GM12878 (cell line): Measurements from ENCODE around the gene P4HA3. TPM values are rescaled to one million over a fixed set of nuclear protein-coding genes. Genes with fewer than 3 reads are reported as not detected.

ENCODE experiments used
- BMI1 ChIP-seq: fragments of 450-650 bp; IDR thresholded peaks from 2 replicates; pipeline ENCODE4 v1.6.1; 2016; ENCODE audit warnings: mild to moderate bottlenecking, moderate library complexity, borderline replicate concordance
- FOXM1 ChIP-seq: IDR thresholded peaks from 2 replicates; pipeline ENCODE4 v1.6.1; 2012; ENCODE audit warnings: low read depth, mild to moderate bottlenecking, inconsistent platforms, low read length, moderate library complexity
- JUNB ChIP-seq: IDR thresholded peaks from 2 replicates; pipeline ENCODE4 v1.6.1; 2016; ENCODE audit warnings: antibody characterized with exemption, mild to moderate bottlenecking
- SMC3 ChIP-seq: IDR thresholded peaks from 2 replicates; pipeline ENCODE4 v1.6.1; 2011; ENCODE audit warnings: low read length, improper control_type of control experiment, borderline replicate concordance
- YY1 ChIP-seq: IDR thresholded peaks from 2 replicates; pipeline ENCODE4 v1.6.1; 2011; ENCODE audit warnings: low read depth, mild to moderate bottlenecking, low read length
- ZNF217 ChIP-seq: fragments of 450-650 bp; IDR thresholded peaks from 2 replicates; pipeline ENCODE4 v1.6.1; 2017; ENCODE audit warnings: antibody characterized with exemption, mild to moderate bottlenecking
- polyA plus RNA-seq, 11 experiments: library from polyadenylated mRNA; depleted of rRNA in 4 of 11; unstranded in 6 of 11; stranded (reverse) in 5 of 11; fragments of >200 nt; fragmentation: Nextera tagmentation in 4 of 11; fragmentation: Illumina TruSeq in 1 of 11; extraction: Ambion mirVana in 4 of 11; extraction: Trizol in 1 of 11; gene quantifications; 1 replicate in 1 of 11; 2 replicates in 10 of 11; pipeline versions ENCODE4 v1.2.1 to v1.2.3, GENCODE V29; 2011 to 2016; ENCODE audit warnings: inconsistent platforms in 2 of 11, missing spikeins in 2 of 11, low read depth in 1 of 11
- total RNA-seq, 4 experiments: library from RNA; depleted of rRNA in 3 of 4; stranded (reverse); fragments of >200 nt in 3 of 4; fragmentation: Illumina TruSeq in 1 of 4; extraction: Trizol in 1 of 4; gene quantifications; 2 replicates each; pipeline versions ENCODE4 v1.2.1 to v1.2.3, GENCODE V29; 2013 to 2021
- TF ChIP-seq, protein P1 (sequence below): IDR thresholded peaks from 2 replicates; pipeline ENCODE4 v1.6.1; 2012; ENCODE audit warnings: improper control_type of control experiment, low read depth, low read length; ENCODE audit not compliant: insufficient replicate concordance
- TF ChIP-seq, protein P2 (sequence below): fragments of 450-650 bp; IDR thresholded peaks from 2 replicates; pipeline ENCODE4 v1.6.1; 2016; ENCODE audit warnings: mild to moderate bottlenecking, moderate library complexity, borderline replicate concordance
- TF ChIP-seq, protein P3 (sequence below): fragments of 450-650 bp; conservative IDR thresholded peaks from 2 replicates; pipeline ENCODE4 v1.6.1; 2017; ENCODE audit warnings: mild to moderate bottlenecking, moderate library complexity
- TF ChIP-seq, protein P4 (sequence below): IDR thresholded peaks from 2 replicates; pipeline ENCODE4 v1.6.1; 2011; ENCODE audit warnings: borderline replicate concordance, low read depth, mild to moderate bottlenecking, moderate library complexity, mixed read lengths, low read length; ENCODE audit not compliant: insufficient read depth; ENCODE audit errors: extremely low read length
- TF ChIP-seq, protein P5 (sequence below): IDR thresholded peaks from 2 replicates; pipeline ENCODE4 v1.6.1; 2012; ENCODE audit warnings: low read depth, low read length, improper control_type of control experiment
- TF ChIP-seq, protein P6 (sequence below), 3 experiments: IDR thresholded peaks in 2 of 3; conservative IDR thresholded peaks in 1 of 3; 2 replicates each; pipeline ENCODE4 v1.5.1; 2011; ENCODE audit warnings: low read depth in 3 of 3, low read length in 3 of 3, mild to moderate bottlenecking in 3 of 3, control low read depth in 2 of 3, moderate library complexity in 2 of 3, inconsistent platforms in 1 of 3, mixed read lengths in 1 of 3; ENCODE audit not compliant: control insufficient read depth in 2 of 3, insufficient read depth in 1 of 3; ENCODE audit errors: extremely low read depth in 1 of 3

P4HA3 gene
- total and polyA plus RNA-seq, 10 of the 15 experiments (the other 5 are each of a cell fraction or from before 2014, with no cell fraction given), result 0.08 TPM; not detected in 9

DNA sequence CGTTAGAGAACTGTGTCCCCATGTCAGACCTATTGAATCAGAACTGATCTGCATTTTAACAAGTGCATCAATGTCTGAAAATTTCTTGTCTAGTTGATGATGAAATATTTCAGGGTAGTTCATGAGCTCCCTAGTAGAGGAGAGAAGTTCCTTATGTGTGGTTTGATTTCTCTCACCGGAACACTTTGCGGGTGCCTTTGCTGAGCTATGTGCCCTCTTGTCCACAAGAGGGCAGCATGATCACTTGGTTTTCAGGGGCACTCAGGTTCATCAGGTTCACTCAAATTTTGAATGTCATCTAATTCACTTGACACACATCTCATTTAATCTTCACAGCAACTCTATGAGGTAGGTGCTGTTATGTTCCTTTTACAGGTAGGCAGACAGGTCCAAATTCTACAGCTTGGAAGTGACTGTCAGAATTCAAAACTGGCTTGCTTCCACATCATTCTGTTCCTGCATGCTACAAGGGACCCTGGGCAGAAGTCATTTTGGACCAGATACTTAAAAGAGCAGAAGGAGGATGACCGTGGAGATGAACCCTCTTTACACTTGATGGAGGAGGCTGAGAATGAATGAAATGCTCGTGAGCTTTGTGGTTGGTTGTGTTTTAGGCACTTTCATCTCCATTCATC is 55.6 kb downstream of the P4HA3 start (continued):
- TF ChIP-seq, protein P1, sequence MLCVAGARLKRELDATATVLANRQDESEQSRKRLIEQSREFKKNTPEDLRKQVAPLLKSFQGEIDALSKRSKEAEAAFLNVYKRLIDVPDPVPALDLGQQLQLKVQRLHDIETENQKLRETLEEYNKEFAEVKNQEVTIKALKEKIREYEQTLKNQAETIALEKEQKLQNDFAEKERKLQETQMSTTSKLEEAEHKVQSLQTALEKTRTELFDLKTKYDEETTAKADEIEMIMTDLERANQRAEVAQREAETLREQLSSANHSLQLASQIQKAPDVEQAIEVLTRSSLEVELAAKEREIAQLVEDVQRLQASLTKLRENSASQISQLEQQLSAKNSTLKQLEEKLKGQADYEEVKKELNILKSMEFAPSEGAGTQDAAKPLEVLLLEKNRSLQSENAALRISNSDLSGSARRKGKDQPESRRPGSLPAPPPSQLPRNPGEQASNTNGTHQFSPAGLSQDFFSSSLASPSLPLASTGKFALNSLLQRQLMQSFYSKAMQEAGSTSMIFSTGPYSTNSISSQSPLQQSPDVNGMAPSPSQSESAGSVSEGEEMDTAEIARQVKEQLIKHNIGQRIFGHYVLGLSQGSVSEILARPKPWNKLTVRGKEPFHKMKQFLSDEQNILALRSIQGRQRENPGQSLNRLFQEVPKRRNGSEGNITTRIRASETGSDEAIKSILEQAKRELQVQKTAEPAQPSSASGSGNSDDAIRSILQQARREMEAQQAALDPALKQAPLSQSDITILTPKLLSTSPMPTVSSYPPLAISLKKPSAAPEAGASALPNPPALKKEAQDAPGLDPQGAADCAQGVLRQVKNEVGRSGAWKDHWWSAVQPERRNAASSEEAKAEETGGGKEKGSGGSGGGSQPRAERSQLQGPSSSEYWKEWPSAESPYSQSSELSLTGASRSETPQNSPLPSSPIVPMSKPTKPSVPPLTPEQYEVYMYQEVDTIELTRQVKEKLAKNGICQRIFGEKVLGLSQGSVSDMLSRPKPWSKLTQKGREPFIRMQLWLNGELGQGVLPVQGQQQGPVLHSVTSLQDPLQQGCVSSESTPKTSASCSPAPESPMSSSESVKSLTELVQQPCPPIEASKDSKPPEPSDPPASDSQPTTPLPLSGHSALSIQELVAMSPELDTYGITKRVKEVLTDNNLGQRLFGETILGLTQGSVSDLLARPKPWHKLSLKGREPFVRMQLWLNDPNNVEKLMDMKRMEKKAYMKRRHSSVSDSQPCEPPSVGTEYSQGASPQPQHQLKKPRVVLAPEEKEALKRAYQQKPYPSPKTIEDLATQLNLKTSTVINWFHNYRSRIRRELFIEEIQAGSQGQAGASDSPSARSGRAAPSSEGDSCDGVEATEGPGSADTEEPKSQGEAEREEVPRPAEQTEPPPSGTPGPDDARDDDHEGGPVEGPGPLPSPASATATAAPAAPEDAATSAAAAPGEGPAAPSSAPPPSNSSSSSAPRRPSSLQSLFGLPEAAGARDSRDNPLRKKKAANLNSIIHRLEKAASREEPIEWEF, result no peak
- TF ChIP-seq, protein P2, sequence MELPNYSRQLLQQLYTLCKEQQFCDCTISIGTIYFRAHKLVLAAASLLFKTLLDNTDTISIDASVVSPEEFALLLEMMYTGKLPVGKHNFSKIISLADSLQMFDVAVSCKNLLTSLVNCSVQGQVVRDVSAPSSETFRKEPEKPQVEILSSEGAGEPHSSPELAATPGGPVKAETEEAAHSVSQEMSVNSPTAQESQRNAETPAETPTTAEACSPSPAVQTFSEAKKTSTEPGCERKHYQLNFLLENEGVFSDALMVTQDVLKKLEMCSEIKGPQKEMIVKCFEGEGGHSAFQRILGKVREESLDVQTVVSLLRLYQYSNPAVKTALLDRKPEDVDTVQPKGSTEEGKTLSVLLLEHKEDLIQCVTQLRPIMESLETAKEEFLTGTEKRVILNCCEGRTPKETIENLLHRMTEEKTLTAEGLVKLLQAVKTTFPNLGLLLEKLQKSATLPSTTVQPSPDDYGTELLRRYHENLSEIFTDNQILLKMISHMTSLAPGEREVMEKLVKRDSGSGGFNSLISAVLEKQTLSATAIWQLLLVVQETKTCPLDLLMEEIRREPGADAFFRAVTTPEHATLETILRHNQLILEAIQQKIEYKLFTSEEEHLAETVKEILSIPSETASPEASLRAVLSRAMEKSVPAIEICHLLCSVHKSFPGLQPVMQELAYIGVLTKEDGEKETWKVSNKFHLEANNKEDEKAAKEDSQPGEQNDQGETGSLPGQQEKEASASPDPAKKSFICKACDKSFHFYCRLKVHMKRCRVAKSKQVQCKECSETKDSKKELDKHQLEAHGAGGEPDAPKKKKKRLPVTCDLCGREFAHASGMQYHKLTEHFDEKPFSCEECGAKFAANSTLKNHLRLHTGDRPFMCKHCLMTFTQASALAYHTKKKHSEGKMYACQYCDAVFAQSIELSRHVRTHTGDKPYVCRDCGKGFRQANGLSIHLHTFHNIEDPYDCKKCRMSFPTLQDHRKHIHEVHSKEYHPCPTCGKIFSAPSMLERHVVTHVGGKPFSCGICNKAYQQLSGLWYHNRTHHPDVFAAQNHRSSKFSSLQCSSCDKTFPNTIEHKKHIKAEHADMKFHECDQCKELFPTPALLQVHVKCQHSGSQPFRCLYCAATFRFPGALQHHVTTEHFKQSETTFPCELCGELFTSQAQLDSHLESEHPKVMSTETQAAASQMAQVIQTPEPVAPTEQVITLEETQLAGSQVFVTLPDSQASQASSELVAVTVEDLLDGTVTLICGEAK, result no peak
- TF ChIP-seq ZNF217 (no peak), YY1 (peak; percentile 25; the same call in 1 of the 2 replicates), SMC3 (peak; percentile 79; the same call in 1 of the 2 replicates), BMI1 (no peak), FOXM1 (no peak), JUNB (no peak)
- TF ChIP-seq, protein P3, sequence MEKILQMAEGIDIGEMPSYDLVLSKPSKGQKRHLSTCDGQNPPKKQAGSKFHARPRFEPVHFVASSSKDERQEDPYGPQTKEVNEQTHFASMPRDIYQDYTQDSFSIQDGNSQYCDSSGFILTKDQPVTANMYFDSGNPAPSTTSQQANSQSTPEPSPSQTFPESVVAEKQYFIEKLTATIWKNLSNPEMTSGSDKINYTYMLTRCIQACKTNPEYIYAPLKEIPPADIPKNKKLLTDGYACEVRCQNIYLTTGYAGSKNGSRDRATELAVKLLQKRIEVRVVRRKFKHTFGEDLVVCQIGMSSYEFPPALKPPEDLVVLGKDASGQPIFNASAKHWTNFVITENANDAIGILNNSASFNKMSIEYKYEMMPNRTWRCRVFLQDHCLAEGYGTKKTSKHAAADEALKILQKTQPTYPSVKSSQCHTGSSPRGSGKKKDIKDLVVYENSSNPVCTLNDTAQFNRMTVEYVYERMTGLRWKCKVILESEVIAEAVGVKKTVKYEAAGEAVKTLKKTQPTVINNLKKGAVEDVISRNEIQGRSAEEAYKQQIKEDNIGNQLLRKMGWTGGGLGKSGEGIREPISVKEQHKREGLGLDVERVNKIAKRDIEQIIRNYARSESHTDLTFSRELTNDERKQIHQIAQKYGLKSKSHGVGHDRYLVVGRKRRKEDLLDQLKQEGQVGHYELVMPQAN, result no peak
- TF ChIP-seq, protein P4, sequence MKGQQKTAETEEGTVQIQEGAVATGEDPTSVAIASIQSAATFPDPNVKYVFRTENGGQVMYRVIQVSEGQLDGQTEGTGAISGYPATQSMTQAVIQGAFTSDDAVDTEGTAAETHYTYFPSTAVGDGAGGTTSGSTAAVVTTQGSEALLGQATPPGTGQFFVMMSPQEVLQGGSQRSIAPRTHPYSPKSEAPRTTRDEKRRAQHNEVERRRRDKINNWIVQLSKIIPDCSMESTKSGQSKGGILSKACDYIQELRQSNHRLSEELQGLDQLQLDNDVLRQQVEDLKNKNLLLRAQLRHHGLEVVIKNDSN, result no peak
- TF ChIP-seq, protein P5, sequence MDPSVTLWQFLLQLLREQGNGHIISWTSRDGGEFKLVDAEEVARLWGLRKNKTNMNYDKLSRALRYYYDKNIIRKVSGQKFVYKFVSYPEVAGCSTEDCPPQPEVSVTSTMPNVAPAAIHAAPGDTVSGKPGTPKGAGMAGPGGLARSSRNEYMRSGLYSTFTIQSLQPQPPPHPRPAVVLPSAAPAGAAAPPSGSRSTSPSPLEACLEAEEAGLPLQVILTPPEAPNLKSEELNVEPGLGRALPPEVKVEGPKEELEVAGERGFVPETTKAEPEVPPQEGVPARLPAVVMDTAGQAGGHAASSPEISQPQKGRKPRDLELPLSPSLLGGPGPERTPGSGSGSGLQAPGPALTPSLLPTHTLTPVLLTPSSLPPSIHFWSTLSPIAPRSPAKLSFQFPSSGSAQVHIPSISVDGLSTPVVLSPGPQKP, result no peak
- TF ChIP-seq, protein P6, sequence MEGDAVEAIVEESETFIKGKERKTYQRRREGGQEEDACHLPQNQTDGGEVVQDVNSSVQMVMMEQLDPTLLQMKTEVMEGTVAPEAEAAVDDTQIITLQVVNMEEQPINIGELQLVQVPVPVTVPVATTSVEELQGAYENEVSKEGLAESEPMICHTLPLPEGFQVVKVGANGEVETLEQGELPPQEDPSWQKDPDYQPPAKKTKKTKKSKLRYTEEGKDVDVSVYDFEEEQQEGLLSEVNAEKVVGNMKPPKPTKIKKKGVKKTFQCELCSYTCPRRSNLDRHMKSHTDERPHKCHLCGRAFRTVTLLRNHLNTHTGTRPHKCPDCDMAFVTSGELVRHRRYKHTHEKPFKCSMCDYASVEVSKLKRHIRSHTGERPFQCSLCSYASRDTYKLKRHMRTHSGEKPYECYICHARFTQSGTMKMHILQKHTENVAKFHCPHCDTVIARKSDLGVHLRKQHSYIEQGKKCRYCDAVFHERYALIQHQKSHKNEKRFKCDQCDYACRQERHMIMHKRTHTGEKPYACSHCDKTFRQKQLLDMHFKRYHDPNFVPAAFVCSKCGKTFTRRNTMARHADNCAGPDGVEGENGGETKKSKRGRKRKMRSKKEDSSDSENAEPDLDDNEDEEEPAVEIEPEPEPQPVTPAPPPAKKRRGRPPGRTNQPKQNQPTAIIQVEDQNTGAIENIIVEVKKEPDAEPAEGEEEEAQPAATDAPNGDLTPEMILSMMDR (IDR thresholded peaks at IDR 0.05 in 2 of 3, conservative IDR thresholded peaks at IDR 0.05 in 1 of 3; ENCODE audit: control insufficient read depth in 2 of 3, extremely low read depth in 1 of 3, insufficient read depth in 1 of 3, low read depth in 3 of 3, low read length in 3 of 3), result peak; percentile 87 to 95 (median 89)
